Gastrocnemius medialis (tissue), 4 donors: ENCODE data around the gene NT5DC2. TPM values are rescaled to one million over a fixed set of nuclear protein-coding genes. Genes with fewer than 3 reads are reported as not detected.

Experiments used
- ATAC-seq, 2 donors: fragments of 150-250 bp; one replicate each; pipeline ENCODE4 v1.9.1; 2016
- DNase-seq, 2 donors: peaks; one replicate each; pipeline ENCODE4 v3.0.0-alpha.2; 2019
- H3K27ac ChIP-seq, 4 donors: fragments of 200-600 bp; sonication (generic); 1 replicate in 1 of 4; 2 replicates in 3 of 4; pipeline ENCODE4 v1.5.1; 2016 to 2018; ENCODE audit warnings: mild to moderate bottlenecking in 2 of 4, moderate library complexity in 1 of 4
- H3K27me3 ChIP-seq, 3 donors: fragments of 200-600 bp; sonication (generic) in 2 of 3; 1 replicate in 1 of 3; 2 replicates in 2 of 3; pipeline versions ENCODE4 v1.5.1 to v1.6.0; 2016 to 2019; ENCODE audit warnings: mild to moderate bottlenecking in 1 of 3, moderate library complexity in 1 of 3
- H3K36me3 ChIP-seq, 2 donors: fragments of 200-600 bp; sonication (generic) in 1 of 2; one replicate each; pipeline ENCODE4 v1.5.1; 2017 to 2018
- H3K4me1 ChIP-seq, 2 donors: fragments of 200-600 bp; sonication (generic) in 1 of 2; one replicate each; pipeline ENCODE4 v1.5.1; 2016 to 2017; ENCODE audit warnings: mild to moderate bottlenecking in 2 of 2
- H3K4me3 ChIP-seq, 4 donors: fragments of 200-600 bp; sonication (generic) in 3 of 4; 1 replicate in 1 of 4; 2 replicates in 3 of 4; pipeline ENCODE4 v1.5.1; 2016 to 2019; ENCODE audit warnings: mild to moderate bottlenecking in 2 of 4
- H3K9me3 ChIP-seq, 3 donors: fragments of 200-600 bp; sonication (generic) in 2 of 3; 1 replicate in 1 of 3; 2 replicates in 2 of 3; pipeline ENCODE4 v1.5.1; 2016 to 2019
- POLR2A ChIP-seq, 2 donors: fragments of 450-650 bp; IDR thresholded peaks; one replicate each; pipeline ENCODE4 v1.6.1; 2017; ENCODE audit warnings: antibody characterized with exemption in 2 of 2, mild to moderate bottlenecking in 2 of 2, moderate library complexity in 2 of 2
- in situ Hi-C, 4 donors: fragments of 200-750 bp; cut with MboI; loops; one replicate each; pipeline versions ENCODE4 v1.15.0 to v1.8.0; 2017; ENCODE audit warnings: low sequenced_read_pairs in 4 of 4
- intact Hi-C: fragments of 100-400 bp; cut with DNase I; formaldehyde crosslinking; loops from one replicate; pipeline ENCODE4 v1.15.1; 2023; ENCODE audit warnings: low total_unique reads
- total RNA-seq, 4 donors: library from RNA; depleted of rRNA; stranded (reverse); fragments of >200 nt; gene quantifications; one replicate each; pipeline versions ENCODE4 v1.1.0 to v1.2.3, GENCODE V29; 2016
- TF ChIP-seq, protein P1 (sequence below), 5 experiments: fragments of 450-650 bp in 3 of 5; fragments of 200-600 bp in 2 of 5; sonication (generic) in 2 of 5; IDR thresholded peaks in 4 of 5; conservative IDR thresholded peaks in 1 of 5; 1 replicate in 4 of 5; 2 replicates in 1 of 5; pipeline ENCODE4 v1.5.1; 2016 to 2019; ENCODE audit warnings: antibody characterized with exemption in 5 of 5, mild to moderate bottlenecking in 3 of 5, moderate library complexity in 3 of 5

NT5DC2 gene
- total RNA-seq, 4 donors from 2014 or later: 4.4 to 14.7 (median 8.1) TPM

GRCh38 chr3:52504977-52505376 is 28.7 kb downstream of the NT5DC2 start:
- in situ Hi-C loops (no loop called here), intact Hi-C loops (no loop called here)
- H3K4me3 ChIP-seq: no peak overlapping the region
- TF ChIP-seq POLR2A (IDR thresholded peaks at IDR 0.05): no peak
- TF ChIP-seq, protein P1, sequence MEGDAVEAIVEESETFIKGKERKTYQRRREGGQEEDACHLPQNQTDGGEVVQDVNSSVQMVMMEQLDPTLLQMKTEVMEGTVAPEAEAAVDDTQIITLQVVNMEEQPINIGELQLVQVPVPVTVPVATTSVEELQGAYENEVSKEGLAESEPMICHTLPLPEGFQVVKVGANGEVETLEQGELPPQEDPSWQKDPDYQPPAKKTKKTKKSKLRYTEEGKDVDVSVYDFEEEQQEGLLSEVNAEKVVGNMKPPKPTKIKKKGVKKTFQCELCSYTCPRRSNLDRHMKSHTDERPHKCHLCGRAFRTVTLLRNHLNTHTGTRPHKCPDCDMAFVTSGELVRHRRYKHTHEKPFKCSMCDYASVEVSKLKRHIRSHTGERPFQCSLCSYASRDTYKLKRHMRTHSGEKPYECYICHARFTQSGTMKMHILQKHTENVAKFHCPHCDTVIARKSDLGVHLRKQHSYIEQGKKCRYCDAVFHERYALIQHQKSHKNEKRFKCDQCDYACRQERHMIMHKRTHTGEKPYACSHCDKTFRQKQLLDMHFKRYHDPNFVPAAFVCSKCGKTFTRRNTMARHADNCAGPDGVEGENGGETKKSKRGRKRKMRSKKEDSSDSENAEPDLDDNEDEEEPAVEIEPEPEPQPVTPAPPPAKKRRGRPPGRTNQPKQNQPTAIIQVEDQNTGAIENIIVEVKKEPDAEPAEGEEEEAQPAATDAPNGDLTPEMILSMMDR (IDR thresholded peaks at IDR 0.05 in 4 of 5, conservative IDR thresholded peaks at IDR 0.05 in 1 of 5): no peak
- no peaks in the 10 kb centered on the region for H3K9me3 ChIP-seq
- ATAC-seq: no peak
- H3K4me1 ChIP-seq: no peaks in the 10 kb centered on the region
- H3K27me3 ChIP-seq: no peaks in the 10 kb centered on the region
- DNase-seq: no peak
- no peak overlapping the region for H3K27ac ChIP-seq
- H3K36me3 ChIP-seq: no peaks in the 10 kb centered on the region

DNA sequence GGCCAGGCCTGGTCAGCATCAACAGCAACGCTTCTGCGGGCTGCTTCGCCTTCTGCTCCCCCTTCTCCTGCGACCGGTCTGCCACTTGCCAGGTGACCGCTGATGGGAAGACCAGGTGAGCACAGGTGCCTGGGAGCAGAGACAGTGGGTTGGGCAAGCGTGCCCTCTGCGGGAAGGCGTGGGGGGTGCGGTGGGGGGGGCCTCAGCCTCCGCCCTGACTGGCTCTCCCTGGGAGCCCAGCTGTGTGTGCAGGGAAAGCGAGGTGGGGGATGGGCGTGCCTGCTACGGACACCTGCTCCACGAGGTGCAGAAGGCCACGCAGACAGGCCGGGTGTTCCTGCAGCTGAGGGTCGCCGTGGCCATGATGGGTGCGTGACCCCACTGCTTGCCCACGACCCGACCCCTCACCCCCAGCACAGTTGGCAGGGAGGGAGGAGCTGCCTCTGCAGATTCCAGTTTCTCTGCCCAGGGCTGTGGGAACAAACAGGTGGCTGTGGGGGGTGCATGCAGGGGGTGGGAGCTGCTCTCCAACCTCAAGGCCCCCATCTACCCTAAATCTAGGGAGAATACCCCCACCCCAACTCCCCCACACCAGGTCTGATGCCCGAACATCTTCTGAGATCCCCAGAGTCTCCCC is 29.8 kb downstream of the NT5DC2 start:
- intact Hi-C loops: no loop called here

GRCh38 chr3:52502808-52503350 is 30.8 kb downstream of the NT5DC2 start:
- Histone ChIP-seq H3K27me3 (no peaks in the 10 kb centered on the region), H3K4me1 (no peaks in the 10 kb centered on the region), H3K36me3 (no peaks in the 10 kb centered on the region), H3K27ac (no peak overlapping the region), H3K4me3 (no peak overlapping the region), H3K9me3 (no peaks in the 10 kb centered on the region)
- TF ChIP-seq, protein P1 (IDR thresholded peaks at IDR 0.05 in 4 of 5, conservative IDR thresholded peaks at IDR 0.05 in 1 of 5): no peak
- no peak for TF ChIP-seq POLR2A (IDR thresholded peaks at IDR 0.05)
- intact Hi-C loops: no loop called here
- DNase-seq (no peak), ATAC-seq (no peak)
- in situ Hi-C loops: no loop called here

More for the DNA sequence above, 29.8 kb downstream of the NT5DC2 start:
- no peak for DNase-seq
- no peaks in the 10 kb centered on the region for H3K36me3 ChIP-seq
- ATAC-seq: no peak
- no peaks in the 10 kb centered on the region for H3K27me3 ChIP-seq
- H3K27ac ChIP-seq: no peak overlapping the region
- no peaks in the 10 kb centered on the region for H3K9me3 ChIP-seq
- TF ChIP-seq, protein P1 (IDR thresholded peaks at IDR 0.05 in 4 of 5, conservative IDR thresholded peaks at IDR 0.05 in 1 of 5): no peak
- TF ChIP-seq POLR2A (IDR thresholded peaks at IDR 0.05): no peak
- no peaks in the 10 kb centered on the region for H3K4me1 ChIP-seq
- H3K4me3 ChIP-seq: no peak overlapping the region
- in situ Hi-C loops: no loop called here

- intact Hi-C loops (no loop called here), in situ Hi-C loops (no loop called here)
- TF ChIP-seq, protein P1 (IDR thresholded peaks at IDR 0.05 in 4 of 5, conservative IDR thresholded peaks at IDR 0.05 in 1 of 5): no peak
- TF ChIP-seq POLR2A (IDR thresholded peaks at IDR 0.05): no peak
- no peaks in the 10 kb centered on the region for H3K27me3 ChIP-seq
- H3K4me1 ChIP-seq: no peaks in the 10 kb centered on the region
- H3K36me3 ChIP-seq: no peaks in the 10 kb centered on the region
- no peak overlapping the region for H3K27ac ChIP-seq
- H3K4me3 ChIP-seq: no peak overlapping the region
- H3K9me3 ChIP-seq: no peaks in the 10 kb centered on the region
- DNase-seq: no peak
- ATAC-seq: no peak
These were observed 31.7 kb downstream of the NT5DC2 start for GRCh38 chr3:52502001-52502400.
